ENCODE data around the gene LRFN4.

LRFN4 gene

DNA sequence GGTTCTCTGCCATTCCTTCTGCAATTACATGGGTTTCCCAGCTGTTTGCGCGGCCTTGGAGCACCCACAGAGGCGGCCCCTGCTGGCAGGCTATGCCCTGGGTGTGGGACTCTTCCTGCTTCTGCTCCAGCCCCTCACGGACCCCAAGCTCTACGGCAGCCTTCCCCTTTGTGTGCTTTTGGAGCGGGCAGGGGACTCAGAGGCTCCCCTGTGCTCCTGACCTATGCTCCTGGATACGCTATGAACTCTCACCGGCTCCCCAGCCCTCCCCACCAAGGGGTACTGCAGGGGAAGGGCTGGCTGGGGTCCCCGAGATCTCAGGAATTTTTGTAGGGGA, 11.0 kb upstream of the LRFN4 start:
- no peak for FAIRE-seq

DNA sequence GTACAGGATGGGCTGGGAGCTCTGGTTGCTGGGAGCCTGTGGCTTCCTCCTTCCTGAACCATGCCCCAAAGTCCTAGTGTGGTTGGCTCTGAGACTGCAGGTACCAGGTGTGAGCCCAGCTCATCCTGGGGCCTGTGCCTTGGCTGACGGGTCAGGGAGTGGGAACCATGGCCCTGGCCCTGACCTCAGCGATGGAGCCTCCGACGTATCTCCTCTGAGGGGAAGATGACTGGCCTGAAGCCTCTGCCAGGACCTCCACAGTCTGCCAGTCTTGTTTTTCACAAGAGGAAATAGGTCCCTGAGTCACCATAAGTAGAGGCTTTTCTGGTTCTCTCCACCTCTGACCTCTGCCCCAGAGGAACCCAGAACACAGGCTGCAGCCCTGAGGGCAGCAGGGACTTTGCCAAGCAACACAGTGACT, 10.2 kb upstream of the LRFN4 start:
- no peak for FAIRE-seq

DNA sequence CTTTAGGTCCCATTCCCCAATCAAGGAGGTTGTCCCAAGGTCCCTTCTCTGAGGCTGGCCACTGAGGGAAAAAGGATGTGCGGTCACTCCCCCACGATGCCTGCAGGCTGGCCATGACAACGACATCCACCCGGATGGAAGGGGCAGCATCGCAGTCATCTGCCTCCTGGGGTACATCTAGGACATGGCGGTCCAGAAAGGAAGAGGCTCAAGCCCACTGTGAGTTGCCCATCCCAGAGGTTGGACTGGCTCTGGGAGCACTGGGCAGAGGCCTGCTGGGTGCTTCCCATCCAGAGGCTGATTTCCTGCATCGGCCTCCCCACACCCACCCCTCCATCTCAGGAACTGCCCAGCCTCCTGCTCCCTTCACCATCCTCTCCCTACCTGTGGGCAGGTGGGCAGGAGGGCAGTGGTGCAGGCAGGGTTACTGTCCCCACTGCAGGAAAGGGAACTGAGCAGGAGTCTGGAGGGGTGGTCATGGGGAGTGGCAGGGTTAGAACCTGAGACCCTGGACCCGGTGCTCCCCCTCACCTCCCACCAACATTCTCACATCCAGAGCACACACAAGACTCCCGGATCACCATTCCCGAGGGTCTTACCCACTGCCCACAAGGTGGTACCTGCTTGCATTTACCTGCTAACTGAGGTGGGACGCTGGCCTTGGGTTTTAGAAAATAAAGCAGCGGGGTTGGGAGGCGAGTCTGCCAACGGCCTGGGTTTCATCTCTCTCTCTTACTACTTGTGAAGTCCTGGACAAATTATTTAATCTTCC, 9.2 kb upstream of the LRFN4 start:
- FAIRE-seq, result no peak

DNA sequence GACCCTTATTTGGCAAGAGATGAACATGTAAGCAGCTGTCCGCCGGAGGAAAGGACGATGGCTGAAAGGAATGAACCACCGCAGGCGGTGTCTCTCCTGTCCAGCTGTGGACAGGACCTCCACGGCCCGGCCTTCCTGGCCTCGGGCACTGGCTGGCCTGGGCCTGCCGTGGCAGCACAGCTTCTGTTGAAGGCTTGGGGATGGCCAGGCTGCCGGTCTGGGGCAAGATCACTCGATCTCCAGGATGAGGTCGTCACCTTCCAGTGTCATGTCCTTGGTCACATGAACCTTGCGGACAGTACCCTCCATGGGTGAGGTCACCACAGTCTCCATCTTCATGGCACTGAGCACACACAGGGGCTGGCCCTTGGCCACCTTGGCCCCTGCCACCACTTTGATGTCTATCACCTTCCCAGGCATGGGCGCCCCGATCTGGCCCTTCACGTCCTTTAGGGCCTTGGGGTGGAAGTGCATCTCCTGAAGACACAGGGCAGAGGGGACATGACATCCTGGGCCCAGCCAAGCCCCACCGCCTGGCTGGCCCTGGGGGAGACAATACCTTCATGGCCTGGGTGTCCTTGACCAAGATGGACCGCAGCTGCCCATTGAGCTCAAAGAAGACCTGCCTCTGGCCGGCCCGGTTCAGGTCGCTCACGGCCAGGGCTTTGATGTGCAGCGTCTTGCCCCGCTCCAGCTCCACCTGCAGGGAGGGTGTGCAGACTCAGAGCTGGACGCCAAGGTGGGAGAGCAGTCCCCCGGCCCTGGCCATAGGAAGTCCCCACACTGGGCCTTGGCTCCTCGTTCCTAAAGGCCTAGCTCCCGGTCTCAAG, 8.0 kb upstream of the LRFN4 start:
- no peak for FAIRE-seq

DNA sequence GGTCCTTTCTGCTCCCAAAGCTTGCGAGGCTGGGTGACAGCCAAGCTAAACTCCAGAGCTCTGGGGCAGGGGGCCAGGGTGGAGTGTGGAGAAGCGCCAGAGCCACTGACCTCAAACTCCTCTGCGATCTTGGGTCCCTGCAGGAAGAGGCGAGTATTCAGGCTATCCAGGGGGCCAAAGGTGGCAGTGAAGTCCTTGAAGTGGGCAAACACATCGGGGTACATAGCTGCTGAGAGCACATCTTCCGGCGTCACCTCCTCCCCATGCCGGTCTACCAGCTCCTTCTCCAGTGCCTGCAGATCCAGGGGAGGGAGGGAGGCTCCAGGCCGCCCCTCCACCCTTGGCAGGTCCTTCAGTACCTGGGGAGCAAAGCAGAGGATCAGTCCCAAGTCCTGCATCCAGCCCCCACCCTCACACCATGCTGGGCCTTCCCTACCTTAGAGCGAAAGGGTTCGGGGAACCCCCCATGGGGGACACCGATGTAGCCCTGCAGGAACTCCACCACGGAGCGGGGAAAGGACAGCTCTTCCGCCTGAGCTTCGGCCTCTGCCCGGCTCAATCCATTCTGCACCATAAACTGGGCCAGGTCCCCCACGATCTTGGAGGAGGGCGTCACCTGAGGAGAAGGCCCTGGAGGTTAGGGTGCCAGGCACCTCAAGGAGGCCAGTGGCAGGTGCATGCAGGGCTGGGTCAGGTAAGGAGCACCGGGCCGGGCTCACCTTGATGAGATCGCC, 7.2 kb upstream of the LRFN4 start:
- no peak for FAIRE-seq

- no peak for FAIRE-seq
Observed at GRCh38 chr11:66850235-66850587, 6.7 kb upstream of the LRFN4 start.

DNA sequence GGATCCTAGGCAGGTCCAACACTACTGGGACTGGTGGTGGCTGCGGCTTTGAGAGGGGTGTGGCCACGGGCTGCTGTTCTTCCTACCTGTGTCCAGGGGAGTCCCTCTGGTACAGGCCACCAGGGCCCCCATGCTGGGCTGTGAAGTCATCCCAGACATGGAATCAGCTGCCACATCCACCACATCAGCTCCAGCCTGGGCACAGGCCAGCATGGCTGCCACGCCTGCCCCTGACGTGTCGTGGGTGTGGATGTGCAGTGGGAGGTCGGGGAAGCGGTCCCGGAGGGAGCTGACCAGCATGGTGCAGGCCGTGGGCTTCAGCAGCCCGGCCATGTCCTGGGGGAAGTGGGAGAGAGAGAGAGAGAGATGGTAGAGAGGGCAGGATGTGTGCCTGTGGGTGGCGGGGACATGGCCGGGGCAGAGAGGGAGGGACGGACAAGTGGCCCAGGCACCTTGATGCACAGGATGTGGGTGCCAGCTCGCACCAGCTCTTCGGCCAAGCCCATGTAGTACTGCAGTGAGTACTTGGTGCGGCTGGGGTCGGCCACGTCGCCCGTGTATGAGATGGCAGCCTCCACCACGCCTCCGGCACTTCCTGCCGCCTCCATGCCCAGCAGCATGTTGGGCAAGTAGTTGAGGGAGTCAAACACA, 6.2 kb upstream of the LRFN4 start:
- FAIRE-seq, result no peak

DNA sequence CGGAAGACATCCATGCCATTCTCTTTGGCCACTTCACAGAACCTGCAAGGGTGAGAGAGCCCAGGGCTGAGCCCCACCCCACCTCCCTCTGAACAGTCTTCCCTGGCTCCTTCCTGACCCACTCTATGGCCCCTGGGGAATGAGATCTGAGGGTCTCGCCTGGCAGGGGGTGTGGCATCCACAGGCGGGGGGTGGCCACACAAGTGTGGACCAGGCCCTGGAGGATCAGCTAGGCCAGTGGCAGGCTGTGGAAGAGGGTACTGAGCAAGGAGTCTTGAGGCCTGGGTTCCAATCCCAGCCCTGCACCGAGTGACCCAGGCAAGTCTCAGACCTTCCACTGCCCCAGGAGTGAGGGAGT, 5.6 kb upstream of the LRFN4 start:
- FAIRE-seq, result no peak

DNA sequence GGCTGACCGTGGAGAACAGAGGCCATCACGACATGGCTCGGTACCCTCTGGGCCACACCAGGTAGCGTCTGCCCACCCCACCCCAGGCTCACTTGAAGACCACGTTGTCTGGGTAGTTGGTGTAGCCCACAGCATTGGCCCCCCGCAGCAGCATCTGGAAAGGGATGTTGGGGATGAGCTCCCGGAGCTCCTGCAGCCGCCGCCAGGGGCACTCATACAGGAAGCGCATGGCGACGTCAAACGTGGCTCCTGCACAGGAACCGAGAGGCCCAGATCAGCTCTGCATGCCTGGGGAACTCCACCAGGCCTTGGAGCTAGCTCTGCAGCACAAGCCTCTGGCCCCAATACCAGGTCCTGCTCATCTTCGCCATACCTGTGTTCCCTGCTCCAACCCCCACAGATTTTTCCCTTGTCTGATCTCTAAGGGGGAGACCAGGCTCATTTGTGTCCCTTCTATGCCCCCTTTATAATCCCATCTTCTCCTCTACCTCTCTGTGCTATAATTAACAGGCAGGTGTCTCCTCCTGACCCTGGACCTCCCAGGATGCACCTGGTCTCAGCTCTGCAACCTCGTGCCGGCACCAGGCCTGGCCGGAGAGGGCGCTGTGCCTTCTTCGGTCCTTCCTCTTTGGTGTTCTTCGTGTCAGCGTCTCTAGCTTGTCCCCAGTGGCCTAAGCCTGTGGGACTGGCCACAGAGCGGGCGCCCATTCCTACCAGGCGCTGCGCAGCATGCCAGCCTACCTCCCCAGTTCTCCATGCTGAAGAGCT, 5.0 kb upstream of the LRFN4 start:
- FAIRE-seq, result no peak

- FAIRE-seq, result no peak
Observed at GRCh38 chr11:66852466-66853241, 4.2 kb upstream of the LRFN4 start.

DNA sequence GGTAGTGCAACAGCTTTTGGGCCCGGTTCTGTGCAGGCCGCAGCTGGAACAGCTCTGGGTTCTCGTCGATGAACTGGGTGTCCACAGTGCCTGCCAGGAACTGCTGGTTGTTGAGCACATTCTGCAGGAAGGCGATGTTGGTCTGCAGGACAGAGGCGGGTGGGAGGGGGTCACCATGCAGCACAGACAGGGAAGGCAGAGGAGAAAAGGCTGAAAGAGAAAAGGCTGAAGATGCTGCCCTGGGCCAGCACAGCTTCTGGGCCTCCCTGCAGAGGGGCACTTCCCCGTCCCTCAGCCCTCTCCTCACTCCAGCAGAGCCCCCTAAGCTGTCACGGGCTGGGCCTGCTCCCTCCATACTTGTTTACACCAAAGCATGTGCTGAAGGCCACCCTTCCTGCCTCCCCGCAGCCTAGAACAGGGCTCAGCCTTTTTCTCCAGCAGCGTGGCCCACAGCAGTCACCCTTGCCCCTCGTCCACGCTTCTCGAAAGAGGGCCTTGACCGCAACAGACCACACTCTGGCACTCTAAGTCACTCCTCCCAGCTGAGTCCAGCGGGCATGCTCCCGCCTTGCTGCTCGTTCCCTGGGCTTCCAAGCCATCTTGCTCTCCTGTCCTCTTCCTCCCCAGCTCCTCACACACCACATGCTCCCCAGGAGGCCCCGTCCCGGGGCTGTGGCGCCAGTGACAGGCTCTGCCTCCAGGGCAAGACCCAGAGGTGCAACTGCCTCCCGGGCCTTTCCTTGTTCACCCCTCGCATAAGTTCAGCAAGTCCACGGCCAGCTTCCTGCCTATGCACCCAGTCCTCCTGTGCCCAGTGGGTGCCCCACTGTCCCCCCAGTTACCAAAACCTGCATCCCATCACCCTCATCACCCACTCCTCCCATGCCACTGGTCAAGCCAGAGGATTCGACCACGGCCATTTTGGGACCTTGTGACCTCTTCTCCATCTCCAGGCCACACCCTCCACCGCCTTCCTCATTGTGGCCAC, 3.3 kb upstream of the LRFN4 start:
- FAIRE-seq, result no peak

DNA sequence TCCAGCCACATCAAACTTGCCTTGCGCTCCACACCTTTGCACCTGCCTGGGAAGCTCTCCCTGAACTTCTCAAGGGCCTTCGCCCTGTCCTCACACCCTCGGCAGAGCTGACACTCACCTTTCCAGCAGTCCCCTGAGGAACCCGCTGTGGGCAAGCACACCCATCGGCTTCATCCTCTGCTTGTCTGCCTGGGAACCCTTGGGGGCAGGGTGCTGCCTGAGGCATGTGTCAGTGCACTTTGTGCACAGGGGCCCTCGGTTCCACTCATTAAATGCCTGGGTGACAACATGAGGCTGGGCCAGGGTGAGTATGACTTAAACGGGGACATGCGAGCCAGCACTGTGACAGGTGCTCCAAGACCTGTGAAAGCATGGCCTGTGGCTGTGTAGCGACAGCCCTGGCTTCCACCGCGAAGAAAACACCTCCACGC, 2.6 kb upstream of the LRFN4 start:
- FAIRE-seq, result no peak

- FAIRE-seq, result no peak
Observed at GRCh38 chr11:66854729-66855211, 2.1 kb upstream of the LRFN4 start.

DNA sequence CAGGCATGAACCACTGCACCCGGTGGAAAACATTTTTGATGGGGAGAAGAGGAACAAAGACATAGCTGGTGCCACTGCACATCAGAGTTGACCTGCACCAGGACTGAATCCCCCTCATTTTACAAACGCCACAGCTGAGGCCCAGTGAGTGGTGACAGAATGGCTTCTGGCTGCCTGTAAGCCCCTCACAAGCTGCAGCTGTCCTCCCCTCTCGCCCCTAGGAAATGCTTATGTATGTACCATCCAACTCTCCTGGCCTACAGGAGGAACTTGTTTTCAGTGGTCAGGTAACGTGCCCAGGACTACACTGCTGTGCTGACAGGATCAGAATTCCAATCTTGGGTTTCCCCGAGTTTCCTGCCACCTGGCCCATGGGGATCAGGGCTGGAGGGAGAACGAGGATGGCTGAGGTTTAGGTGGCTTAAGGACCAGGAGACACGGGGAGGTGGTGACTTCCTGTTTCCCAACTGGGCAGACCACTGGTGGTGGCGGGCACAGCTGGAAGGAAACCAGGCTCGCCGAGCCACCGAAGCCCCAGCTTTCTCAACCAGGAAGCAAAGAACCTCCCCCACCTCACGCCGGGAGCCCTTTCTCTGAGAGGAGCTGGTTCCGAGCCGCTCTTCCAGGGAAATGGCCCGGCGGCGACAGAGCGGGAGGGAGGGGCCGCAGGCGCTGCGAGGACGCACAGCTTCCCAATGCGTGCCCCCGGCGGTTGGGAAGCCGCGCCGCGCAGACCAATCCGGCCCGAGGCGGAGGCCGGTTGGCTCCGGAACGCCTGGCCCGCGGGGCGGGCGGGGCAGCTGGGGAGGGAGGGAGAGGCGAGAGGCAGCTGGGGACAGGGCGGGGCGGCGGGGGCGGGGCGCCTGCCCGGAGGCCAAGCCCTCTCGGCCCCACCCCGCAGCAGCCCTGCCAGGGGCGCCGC, 1.0 kb upstream of the LRFN4 start:
- no peak for FAIRE-seq

- FAIRE-seq, result no peak
Observed at GRCh38 chr11:66857234-66857926, 516 bp downstream of the LRFN4 start.

- no peak for FAIRE-seq
Observed at GRCh38 chr11:66857927-66858185, 992 bp downstream of the LRFN4 start.

DNA sequence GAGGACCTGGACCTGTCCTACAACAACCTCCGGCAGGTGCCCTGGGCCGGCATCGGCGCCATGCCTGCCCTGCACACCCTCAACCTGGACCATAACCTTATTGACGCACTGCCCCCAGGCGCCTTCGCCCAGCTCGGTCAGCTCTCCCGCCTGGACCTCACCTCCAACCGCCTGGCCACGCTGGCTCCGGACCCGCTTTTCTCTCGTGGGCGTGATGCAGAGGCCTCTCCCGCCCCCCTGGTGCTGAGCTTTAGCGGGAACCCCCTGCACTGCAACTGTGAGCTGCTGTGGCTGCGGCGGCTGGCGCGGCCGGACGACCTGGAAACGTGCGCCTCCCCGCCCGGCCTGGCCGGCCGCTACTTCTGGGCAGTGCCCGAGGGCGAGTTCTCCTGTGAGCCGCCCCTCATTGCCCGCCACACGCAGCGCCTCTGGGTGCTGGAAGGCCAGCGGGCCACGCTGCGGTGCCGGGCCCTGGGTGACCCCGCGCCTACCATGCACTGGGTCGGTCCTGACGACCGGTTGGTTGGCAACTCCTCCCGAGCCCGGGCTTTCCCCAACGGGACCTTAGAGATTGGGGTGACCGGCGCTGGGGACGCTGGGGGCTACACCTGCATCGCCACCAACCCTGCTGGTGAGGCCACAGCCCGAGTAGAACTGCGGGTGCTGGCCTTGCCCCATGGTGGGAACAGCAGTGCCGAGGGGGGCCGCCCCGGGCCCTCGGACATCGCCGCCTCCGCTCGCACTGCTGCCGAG, 1.5 kb downstream of the LRFN4 start:
- FAIRE-seq, result no peak
